Measurements from ENCODE around the gene BRINP1. TPM values are rescaled to one million over a fixed set of nuclear protein-coding genes. Genes with fewer than 3 reads are reported as not detected.

The BRINP1 gene
- total and polyA plus RNA-seq, 12 donors = 0.03 to 4.0 (median 0.30) TPM

DNA sequence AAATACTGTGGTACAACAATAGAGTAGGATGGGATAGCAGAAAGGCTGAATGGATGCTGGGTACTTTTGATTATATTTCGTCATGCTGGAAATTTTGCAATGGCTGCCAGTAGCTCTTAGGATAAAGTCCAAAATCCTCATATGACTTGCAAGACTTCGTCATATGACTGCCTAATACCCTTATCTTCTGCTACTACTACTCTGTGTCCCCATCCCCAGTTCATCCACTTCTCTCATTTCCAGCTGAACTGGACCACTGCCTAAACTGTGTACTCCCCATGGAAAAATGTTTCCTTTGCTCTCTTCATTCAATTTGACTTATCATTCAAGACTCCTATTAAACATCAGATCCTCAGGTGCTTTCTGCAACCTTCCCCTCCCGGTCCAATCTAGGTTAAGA, 212.9 kb downstream of the BRINP1 start:
- Histone ChIP-seq H3K27ac (no peak overlapping the region), H3K27me3 (no peaks in the 10 kb centered on the region), H3K4me1 (no peaks in the 10 kb centered on the region), H3K36me3 (no peaks in the 10 kb centered on the region), H3K4me3 (no peak overlapping the region), H3K9me3 (no peaks in the 10 kb centered on the region)
- ATAC-seq = peak in 1 of 8 donors; percentile 57
- no peak for DNase-seq
- WGBS, 2 donors = 62 to 71% methylated on average over 3 of the region's 3 CpGs
- TF ChIP-seq CTCF (IDR thresholded peaks at IDR 0.05) = no peak
- intact Hi-C loops (cut with DNase I) = loop anchor here in 1 of 10 donors (10.0 kb wide), 1 partner anchor 272 kb away; no protein-coding TSS in a partner anchor

DNA sequence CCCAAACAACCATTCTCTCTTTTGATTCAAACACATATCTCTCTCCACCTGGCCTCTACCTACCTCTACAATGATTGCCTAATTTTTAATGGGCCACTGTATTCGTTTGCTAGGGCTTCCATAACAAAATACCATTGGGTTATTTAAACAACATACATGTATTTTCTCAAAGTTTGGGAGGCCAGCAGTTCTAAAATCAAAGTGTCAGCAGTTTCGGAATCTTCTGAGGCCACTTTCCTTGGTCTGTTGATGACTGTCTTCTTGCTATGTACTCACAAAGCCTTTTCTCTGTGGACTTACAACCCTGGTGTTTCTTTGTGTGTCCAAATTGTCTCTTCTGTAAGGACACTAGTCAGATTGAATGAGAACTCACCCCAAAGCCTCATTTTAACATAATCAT, 214.7 kb downstream of the BRINP1 start:
- H3K9me3 ChIP-seq = no peaks in the 10 kb centered on the region
- no peak overlapping the region for H3K4me3 ChIP-seq
- WGBS, 2 donors = 68 to 73% methylated on average over 2 of the region's 2 CpGs
- no peaks in the 10 kb centered on the region for H3K36me3 ChIP-seq
- no peaks in the 10 kb centered on the region for H3K4me1 ChIP-seq
- intact Hi-C loops (cut with DNase I) = loop anchor here in 1 of 10 donors (10.0 kb wide), 1 partner anchor 270 kb away; no protein-coding TSS in a partner anchor
- TF ChIP-seq CTCF (IDR thresholded peaks at IDR 0.05) = no peak
- H3K27ac ChIP-seq = no peak overlapping the region
- DNase-seq = no peak
- no peaks in the 10 kb centered on the region for H3K27me3 ChIP-seq
- no peak for ATAC-seq

- Histone ChIP-seq H3K9me3 (no peaks in the 10 kb centered on the region), H3K36me3 (no peaks in the 10 kb centered on the region), H3K27me3 (no peaks in the 10 kb centered on the region), H3K4me1 (no peaks in the 10 kb centered on the region), H3K27ac (no peak overlapping the region), H3K4me3 (no peak overlapping the region)
- intact Hi-C loops (cut with DNase I) = loop anchor here in 1 of 10 donors (10.0 kb wide), 1 partner anchor 269 kb away; no protein-coding TSS in a partner anchor
- WGBS, 2 donors = 78 to 86% methylated on average over 2 of the region's 2 CpGs
- no peak for ATAC-seq
- no peak for DNase-seq
- no peak for TF ChIP-seq CTCF (IDR thresholded peaks at IDR 0.05)
These were observed 215.8 kb downstream of the BRINP1 start for GRCh38 chr9:119153402-119153801.

- 66 to 79% methylated on average over 4 of the region's 4 CpGs for WGBS, 2 donors
- no peak overlapping the region for H3K27ac ChIP-seq
- no peaks in the 10 kb centered on the region for H3K36me3 ChIP-seq
- DNase-seq = no peak
- TF ChIP-seq CTCF (IDR thresholded peaks at IDR 0.05) = no peak
- H3K9me3 ChIP-seq = no peaks in the 10 kb centered on the region
- H3K4me3 ChIP-seq = no peak overlapping the region
- no peak for ATAC-seq
- intact Hi-C loops (cut with DNase I) = loop anchor here in 1 of 10 donors (1.0 kb wide), 1 partner anchor 25 kb away; no protein-coding TSS in a partner anchor
- H3K27me3 ChIP-seq = no peaks in the 10 kb centered on the region
- no peaks in the 10 kb centered on the region for H3K4me1 ChIP-seq
These were observed 220.4 kb downstream of the BRINP1 start for GRCh38 chr9:119148855-119149254.
